HCT116 (cell line): ENCODE measurements around the gene ZSCAN1.

Experiments used
- CEBPB ChIP-seq: IDR thresholded peaks from 2 replicates; pipeline ENCODE4 v1.6.1; 2012; ENCODE audit warnings: low read depth
- CTCF ChIP-seq, 3 experiments: fragments of 200-600 bp in 1 of 3; sonication (generic) in 1 of 3; IDR thresholded peaks in 2 of 3; conservative IDR thresholded peaks in 1 of 3; 2 replicates each; pipeline ENCODE4 v1.5.1; 2012 to 2017; ENCODE audit warnings: low read depth in 2 of 3, low read length in 2 of 3, antibody characterized with exemption in 1 of 3, borderline replicate concordance in 1 of 3, control low read depth in 1 of 3, mild to moderate bottlenecking in 1 of 3, mixed read lengths in 1 of 3, mixed run types in 1 of 3, moderate library complexity in 1 of 3; ENCODE audit not compliant: insufficient read depth in 1 of 3
- EZH2 ChIP-seq: fragments of 200-600 bp; sonication (generic); IDR thresholded peaks from 2 replicates; pipeline ENCODE4 v1.6.1; 2017; ENCODE audit warnings: antibody characterized with exemption, mixed run types
- POLR2A ChIP-seq: IDR thresholded peaks from 2 replicates; pipeline ENCODE4 v1.7.0; 2011; ENCODE audit warnings: borderline replicate concordance; ENCODE audit not compliant: insufficient read depth, insufficient read length; ENCODE audit errors: extremely low read depth
- POLR2AphosphoS5 ChIP-seq: IDR thresholded peaks from 2 replicates; pipeline ENCODE4 v1.6.1; 2011; ENCODE audit warnings: mild to moderate bottlenecking, low read depth, low read length, moderate library complexity
- REST ChIP-seq: IDR thresholded peaks from 2 replicates; pipeline ENCODE4 v1.6.1; 2012; ENCODE audit warnings: low read depth
- SIN3A ChIP-seq: IDR thresholded peaks from 2 replicates; pipeline ENCODE4 v1.6.1; 2012; ENCODE audit warnings: low read depth
- TCF7L2 ChIP-seq: IDR thresholded peaks from 2 replicates; pipeline ENCODE4 v1.7.0; 2011; ENCODE audit warnings: borderline replicate concordance, inconsistent platforms; ENCODE audit not compliant: insufficient read depth, insufficient read length; ENCODE audit errors: extremely low read depth

GRCh38 chr19:58085348-58085875, 51.6 kb downstream of the ZSCAN1 start:
- no peak for TF ChIP-seq POLR2A
- TF ChIP-seq SIN3A, result no peak
- TF ChIP-seq CTCF (IDR thresholded peaks at IDR 0.05 in 2 of 3, conservative IDR thresholded peaks at IDR 0.05 in 1 of 3; ENCODE audit: borderline replicate concordance in 1 of 3, insufficient read depth in 1 of 3, low read depth in 2 of 3, low read length in 2 of 3), result no peak
- no peak for TF ChIP-seq REST
- no peak for TF ChIP-seq POLR2AphosphoS5
- no peak for TF ChIP-seq CEBPB
- TF ChIP-seq TCF7L2, result no peak
- no peak for TF ChIP-seq EZH2
